ENCODE results near the gene LRP1. TPM values are rescaled to one million over a fixed set of nuclear protein-coding genes. Genes with fewer than 3 reads are reported as not detected.

The LRP1 gene
- total and polyA plus RNA-seq, 2 of the 13 experiments (the other 11 are each of a cell fraction or from before 2014, with no cell fraction given) = 14.7 to 30.8 TPM

GRCh38 chr12:57148469-57149244, 20.4 kb downstream of the LRP1 start (continued):
- TF ChIP-seq MAFK (conservative IDR thresholded peaks at IDR 0.05 in 1 of 2, IDR thresholded peaks at IDR 0.05 in 1 of 2; ENCODE audit: low read length in 2 of 2) (no peak), ZNF772 (CRISPR knock-in tag; IDR thresholded peaks at IDR 0.05) (no peak), ZFAT (CRISPR knock-in tag; conservative IDR thresholded peaks at IDR 0.05) (no peak), MXI1 (IDR thresholded peaks at IDR 0.05; ENCODE audit: borderline replicate concordance, low read depth, low read length) (no peak), MED1 (CRISPR knock-in tag; IDR thresholded peaks at IDR 0.05) (peak; percentile 77), CSRNP1 (CRISPR knock-in tag; IDR thresholded peaks at IDR 0.05) (no peak), ZMYM3 (CRISPR knock-in tag; IDR thresholded peaks at IDR 0.05) (peak; percentile 19; the same call in 1 of the 2 replicates), CENPT (CRISPR knock-in tag; IDR thresholded peaks at IDR 0.05; ENCODE audit: low read depth) (no peak), NFATC3 (CRISPR knock-in tag; IDR thresholded peaks at IDR 0.05) (no peak), MEIS2 (CRISPR knock-in tag; IDR thresholded peaks at IDR 0.05) (no peak), GMEB2 (CRISPR knock-in tag; IDR thresholded peaks at IDR 0.05; ENCODE audit: low read depth) (no peak), ARID4A (CRISPR knock-in tag; IDR thresholded peaks at IDR 0.05; ENCODE audit: borderline replicate concordance) (peak; percentile 52; the same call in 1 of the 2 replicates), GFI1 (CRISPR knock-in tag; IDR thresholded peaks at IDR 0.05; ENCODE audit: borderline replicate concordance) (peak; percentile 97), HOXD1 (CRISPR knock-in tag; IDR thresholded peaks at IDR 0.05) (no peak), ATAD3A (CRISPR knock-in tag; IDR thresholded peaks at IDR 0.05) (no peak), SSRP1 (CRISPR knock-in tag; IDR thresholded peaks at IDR 0.05) (no peak; the same call in 1 of the 2 replicates), KLF15 (CRISPR knock-in tag; IDR thresholded peaks at IDR 0.05; ENCODE audit: borderline replicate concordance) (no peak), HNRNPH1 (optimal IDR thresholded peaks at IDR 0.05; ENCODE audit: low read depth, low read length) (no peak), ESRRA (CRISPR knock-in tag; IDR thresholded peaks at IDR 0.05; ENCODE audit: low read depth) (no peak), FOXK1 (CRISPR knock-in tag; IDR thresholded peaks at IDR 0.05; ENCODE audit: borderline replicate concordance, low read depth) (peak; percentile 54; the same call in 1 of the 2 replicates), ZNF563 (CRISPR knock-in tag; IDR thresholded peaks at IDR 0.05) (no peak), CBX5 (CRISPR knock-in tag; IDR thresholded peaks at IDR 0.05; ENCODE audit: borderline replicate concordance) (no peak), SRSF9 (IDR thresholded peaks at IDR 0.05; ENCODE audit: borderline replicate concordance, insufficient read depth, low read depth, low read length, poor library complexity, severe bottlenecking) (no peak)

Data from HepG2 (cell line).